AG10803 (cell line): ENCODE data around the gene TPO.

ENCODE experiments used
- DNase-seq: peaks from one replicate; pipeline ENCODE4 v3.0.0; 2010; ENCODE audit warnings: low read depth
- H3K4me3 ChIP-seq: 2 replicates; pipeline ENCODE4 v1.5.1; 2011; ENCODE audit warnings: mild to moderate bottlenecking, low read length, control low read depth
- CTCF ChIP-seq: conservative IDR thresholded peaks from 2 replicates; pipeline ENCODE4 v1.5.1; 2011; ENCODE audit warnings: mild to moderate bottlenecking, low read length, control low read depth, inconsistent platforms

TPO gene

GRCh38 chr2:1509271-1510065 lies 96.2 kb downstream of the TPO start:
- no peak for DNase-seq
- H3K4me3 ChIP-seq = no peak overlapping the region
- TF ChIP-seq CTCF = no peak

- no peak overlapping the region for H3K4me3 ChIP-seq
- TF ChIP-seq CTCF = no peak
- DNase-seq = no peak
These were observed 96.9 kb downstream of the TPO start for GRCh38 chr2:1510176-1510575.

GRCh38 chr2:1511455-1511854 lies 98.2 kb downstream of the TPO start:
- DNase-seq = no peak
- TF ChIP-seq CTCF = no peak
- no peak overlapping the region for H3K4me3 ChIP-seq

GRCh38 chr2:1512321-1513289 lies 99.3 kb downstream of the TPO start:
- H3K4me3 ChIP-seq = no peak overlapping the region
- TF ChIP-seq CTCF = no peak
- DNase-seq = no peak

GRCh38 chr2:1514391-1515072 lies 101.3 kb downstream of the TPO start:
- TF ChIP-seq CTCF = no peak
- H3K4me3 ChIP-seq = no peak overlapping the region
- DNase-seq = no peak

GRCh38 chr2:1515073-1515430 lies 101.8 kb downstream of the TPO start:
- no peak for TF ChIP-seq CTCF
- no peak overlapping the region for H3K4me3 ChIP-seq
- no peak for DNase-seq
